Small intestine (tissue), 7 donors: ENCODE data around the gene DDIAS. TPM values are rescaled to one million over a fixed set of nuclear protein-coding genes. Genes with fewer than 3 reads are reported as not detected.
"Not testable (repeated sequence)": the region's sequence is repeated elsewhere in the genome, so short reads cannot be mapped to it uniquely, and the experiment has no call there.

ENCODE experiments used
- DNase-seq, 2 donors: peaks; one replicate each; pipeline versions ENCODE4 v3.0.0 to v3.0.0-alpha.2; 2013
- FAIRE-seq: peaks from 2 replicates; lab custom pipeline; 2012; peaks lifted over from hg19 to GRCh38; lab: Jason Lieb, UNC
- H3K27ac ChIP-seq, 3 donors: one replicate each; pipeline ENCODE4 v1.5.1; 2013; ENCODE audit warnings: low read length in 2 of 3, mild to moderate bottlenecking in 2 of 3, control low read depth in 1 of 3, inconsistent platforms in 1 of 3, low read depth in 1 of 3, moderate library complexity in 1 of 3
- H3K27me3 ChIP-seq, 3 donors: one replicate each; pipeline ENCODE4 v1.6.1; 2013; ENCODE audit warnings: low read length in 3 of 3, inconsistent platforms in 1 of 3; ENCODE audit not compliant: control insufficient read depth in 3 of 3, insufficient read depth in 3 of 3
- H3K36me3 ChIP-seq, 3 donors: one replicate each; pipeline ENCODE4 v1.6.1; 2013; ENCODE audit warnings: low read length in 3 of 3, inconsistent platforms in 1 of 3, low read depth in 1 of 3, mild to moderate bottlenecking in 1 of 3, moderate library complexity in 1 of 3; ENCODE audit not compliant: control insufficient read depth in 3 of 3, insufficient read depth in 2 of 3
- H3K4me1 ChIP-seq, 3 donors: one replicate each; pipeline ENCODE4 v1.6.1; 2013; ENCODE audit warnings: low read length in 2 of 3, inconsistent platforms in 1 of 3, low read depth in 1 of 3, mild to moderate bottlenecking in 1 of 3, moderate library complexity in 1 of 3; ENCODE audit not compliant: control insufficient read depth in 3 of 3, insufficient read depth in 2 of 3
- H3K4me3 ChIP-seq, 3 donors: one replicate each; pipeline ENCODE4 v1.5.1; 2013; ENCODE audit warnings: low read length in 3 of 3, control low read depth in 1 of 3, inconsistent platforms in 1 of 3, low read depth in 1 of 3, mild to moderate bottlenecking in 1 of 3, moderate library complexity in 1 of 3
- H3K9me3 ChIP-seq, 2 donors: one replicate each; pipeline ENCODE4 v1.6.1; 2013; ENCODE audit warnings: low read depth in 1 of 2, low read length in 1 of 2; ENCODE audit not compliant: control insufficient read depth in 2 of 2, insufficient read depth in 1 of 2
- WGBS, 3 donors: extraction: QIAGEN DNeasy Blood & Tissue Kit; methylation state at CpG; one replicate each; pipeline ENCODE4 v1.1.7; 2013; 5-methylcytosine and 5-hydroxymethylcytosine counted together
- polyA plus RNA-seq, 4 donors: library from polyadenylated mRNA; stranded (reverse) in 3 of 4; unstranded in 1 of 4; fragments of 200-250 nt in 3 of 4; fragments of 120-200 nt in 1 of 4; gene quantifications; one replicate each; pipeline versions ENCODE4 v1.2.1 to v1.2.3, GENCODE V29; 2013
- donor health status: healthy with polysubstance abuse.
- donor health status: control.
- donor health status: control.
- donor health status: Bipolar disorder and iron deficiency.
- donor health status: healthy.

DDIAS gene
- polyA plus RNA-seq, 4 donors = 0.45 to 2.6 (median 2.1) TPM; not detected in 1

- WGBS, 3 donors = 94 to 96% (median 95%) methylated on average over 2 of the region's 2 CpGs
- FAIRE-seq (no peak), DNase-seq (no peak)
- no peaks in the 10 kb centered on the region for H3K4me1 ChIP-seq
- no peak overlapping the region for H3K27ac ChIP-seq
- H3K36me3 ChIP-seq = no peaks in the 10 kb centered on the region
- peaks cover 0 to 7% of the 10 kb centered on the region in 2 donors for H3K9me3 ChIP-seq
- no peak overlapping the region for H3K4me3 ChIP-seq
- H3K27me3 ChIP-seq = no peaks in the 10 kb centered on the region
These were observed 36.0 kb downstream of the DDIAS start for GRCh38 chr11:82937554-82937953.

- no peak overlapping the region for H3K4me3 ChIP-seq
- DNase-seq (no peak), FAIRE-seq (no peak)
- H3K27me3 ChIP-seq = no peaks in the 10 kb centered on the region
- H3K36me3 ChIP-seq = no peaks in the 10 kb centered on the region
- 97 to 100% (median 98%) methylated on average over 2 of the region's 2 CpGs for WGBS, 3 donors
- no peak overlapping the region for H3K27ac ChIP-seq
- peaks cover 2 to 25% of the 10 kb centered on the region in 2 donors for H3K9me3 ChIP-seq
- no peaks in the 10 kb centered on the region for H3K4me1 ChIP-seq
These were observed 37.9 kb downstream of the DDIAS start for GRCh38 chr11:82939456-82939855.

GRCh38 chr11:82942376-82942775, 40.8 kb downstream of the DDIAS start:
- Histone ChIP-seq H3K4me3 (no peak overlapping the region), H3K9me3 (peaks cover 2 to 28% of the 10 kb centered on the region in 2 donors), H3K4me1 (no peaks in the 10 kb centered on the region), H3K36me3 (no peaks in the 10 kb centered on the region), H3K27me3 (no peaks in the 10 kb centered on the region), H3K27ac (no peak overlapping the region)
- 98 to 100% (median 100%) methylated on average over 2 of the region's 2 CpGs for WGBS, 3 donors
- no peak for FAIRE-seq
- no peak for DNase-seq

DNA sequence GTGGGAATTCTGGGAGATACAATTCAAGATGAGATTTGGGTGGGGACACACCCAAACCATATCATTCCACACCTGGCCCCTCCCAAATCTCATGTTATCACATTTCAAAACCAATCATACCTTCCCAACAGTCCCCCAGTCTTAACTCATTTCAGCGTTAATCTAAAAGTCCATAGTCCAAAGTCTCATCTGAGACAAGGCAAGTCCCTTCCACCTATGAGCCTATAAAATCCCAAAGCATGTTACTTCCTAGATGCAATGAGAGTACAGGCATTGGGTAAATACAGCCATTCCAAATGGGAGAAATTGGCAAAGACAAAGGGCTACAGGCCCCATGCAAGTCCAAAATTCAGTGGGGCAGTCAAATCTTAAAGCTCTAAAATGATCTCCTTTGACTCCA, 41.9 kb downstream of the DDIAS start:
- not testable (repeated sequence) for H3K4me1 ChIP-seq, H3K27ac ChIP-seq, H3K36me3 ChIP-seq, H3K4me3 ChIP-seq, FAIRE-seq, H3K27me3 ChIP-seq
- peak; percentile 45 to 91 for DNase-seq
- peaks cover 2 to 28% of the 10 kb centered on the region in 2 donors for H3K9me3 ChIP-seq
- 10 to 60% (median 40%) methylated on average over 1 of the region's 1 CpG for WGBS, 3 donors

DNA sequence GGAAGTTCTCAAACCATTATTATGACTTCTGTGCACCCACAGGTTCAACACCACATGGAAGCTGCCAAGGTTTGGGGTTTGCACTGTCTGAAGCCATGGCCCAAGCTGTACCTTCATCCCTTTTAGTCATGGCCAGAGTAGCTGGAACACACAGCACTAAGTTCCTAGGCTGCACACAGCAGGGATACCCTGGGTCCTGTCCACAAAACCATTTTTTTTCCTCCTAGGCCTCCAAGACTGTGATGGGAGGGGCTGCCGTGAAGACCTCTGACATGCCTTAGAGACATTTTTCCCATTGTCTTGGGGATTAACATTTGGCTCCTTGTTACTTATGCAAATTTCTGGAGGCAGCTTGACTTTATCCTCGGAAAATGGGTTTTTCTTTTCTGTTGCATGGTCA, 42.7 kb downstream of the DDIAS start:
- H3K4me3 ChIP-seq = no peak overlapping the region
- WGBS, 3 donors = 89 to 94% (median 94%) methylated on average over 2 of the region's 2 CpGs
- peaks cover 2 to 27% of the 10 kb centered on the region in 2 donors for H3K9me3 ChIP-seq
- H3K4me1 ChIP-seq = no peaks in the 10 kb centered on the region
- FAIRE-seq = no peak
- no peak overlapping the region for H3K27ac ChIP-seq
- H3K27me3 ChIP-seq = no peaks in the 10 kb centered on the region
- H3K36me3 ChIP-seq = no peaks in the 10 kb centered on the region
- DNase-seq = no peak

- not testable (repeated sequence) for FAIRE-seq, H3K4me1 ChIP-seq, H3K27me3 ChIP-seq, H3K4me3 ChIP-seq, H3K27ac ChIP-seq, DNase-seq, H3K36me3 ChIP-seq
- 82 to 95% (median 89%) methylated on average over 1 of the region's 1 CpG for WGBS, 3 donors
- H3K9me3 ChIP-seq = peaks cover 2 to 25% of the 10 kb centered on the region in 2 donors
These were observed 43.5 kb downstream of the DDIAS start for GRCh38 chr11:82945041-82945440.

GRCh38 chr11:82945682-82946081, 44.1 kb downstream of the DDIAS start:
- FAIRE-seq (no peak), DNase-seq (no peak)
- no peak overlapping the region for H3K4me3 ChIP-seq
- no peaks in the 10 kb centered on the region for H3K4me1 ChIP-seq
- H3K36me3 ChIP-seq = no peaks in the 10 kb centered on the region
- H3K9me3 ChIP-seq = peaks cover 2 to 25% of the 10 kb centered on the region in 2 donors
- no peak overlapping the region for H3K27ac ChIP-seq
- no peaks in the 10 kb centered on the region for H3K27me3 ChIP-seq

- peaks cover 0 to 3% of the 10 kb centered on the region in 2 donors for H3K9me3 ChIP-seq
- H3K36me3 ChIP-seq = no peaks in the 10 kb centered on the region
- FAIRE-seq = no peak
- H3K4me3 ChIP-seq = no peak overlapping the region
- H3K27ac ChIP-seq = no peak overlapping the region
- DNase-seq = no peak
- no peaks in the 10 kb centered on the region for H3K27me3 ChIP-seq
- H3K4me1 ChIP-seq = no peaks in the 10 kb centered on the region
These were observed 47.8 kb downstream of the DDIAS start for GRCh38 chr11:82949352-82949751.

GRCh38 chr11:82950502-82950901, 49.0 kb downstream of the DDIAS start:
- not testable (repeated sequence) for H3K27ac ChIP-seq, FAIRE-seq, DNase-seq, H3K36me3 ChIP-seq, H3K9me3 ChIP-seq, H3K4me1 ChIP-seq, H3K4me3 ChIP-seq, H3K27me3 ChIP-seq
- 91 to 100% (median 92%) methylated on average over 2 of the region's 2 CpGs for WGBS, 3 donors
